Testis (tissue), 3 donors: ENCODE data around the gene SYTL2. TPM values are rescaled to one million over a fixed set of nuclear protein-coding genes. Genes with fewer than 3 reads are reported as not detected.

ENCODE experiments used
- DNase-seq: peaks from one replicate; pipeline ENCODE4 v3.0.0-alpha.2; 2019
- H3K27ac ChIP-seq, 2 donors: fragments of 200-600 bp; sonication (generic); one replicate each; pipeline ENCODE4 v1.5.1; 2019
- H3K27me3 ChIP-seq: fragments of 200-600 bp; sonication (generic); one replicate; pipeline ENCODE4 v1.5.1; 2019
- H3K36me3 ChIP-seq: fragments of 200-600 bp; sonication (generic); one replicate; pipeline ENCODE4 v1.5.1; 2017; ENCODE audit warnings: low read depth; ENCODE audit errors: missing control alignments
- H3K4me1 ChIP-seq: fragments of 200-600 bp; sonication (generic); one replicate; pipeline ENCODE4 v1.5.1; 2019
- H3K4me3 ChIP-seq, 2 donors: fragments of 200-600 bp; sonication (generic); one replicate each; pipeline ENCODE4 v1.5.1; 2017 to 2019
- H3K9me3 ChIP-seq: fragments of 200-600 bp; sonication (generic); one replicate; pipeline ENCODE4 v1.5.1; 2017
- CTCF ChIP-seq, 3 experiments: fragments of 450-650 bp in 2 of 3; fragments of 200-600 bp in 1 of 3; sonication (generic) in 1 of 3; IDR thresholded peaks; one replicate each; pipeline ENCODE4 v1.5.1; 2016 to 2019; ENCODE audit warnings: antibody characterized with exemption in 3 of 3, mild to moderate bottlenecking in 2 of 3, moderate library complexity in 1 of 3
- POLR2A ChIP-seq: fragments of 450-650 bp; IDR thresholded peaks from one replicate; pipeline ENCODE4 v1.6.1; 2017; ENCODE audit warnings: antibody characterized with exemption, mild to moderate bottlenecking, moderate library complexity
- WGBS, 2 donors: methylation state at CpG; one replicate each; pipeline ENCODE4 v1.1.5; 2018; 5-methylcytosine and 5-hydroxymethylcytosine counted together
- intact Hi-C: fragments of 100-400 bp; cut with DNase I; formaldehyde crosslinking; loops from one replicate; pipeline ENCODE4 v1.15.1; 2023; ENCODE audit warnings: low total_unique reads
- polyA plus RNA-seq: library from polyadenylated mRNA; stranded (reverse); fragments of 350-450 nt; fragmentation: Illumina TruSeq; extraction: RNeasy Lipid Tissue Mini Kit (QIAGEN cat#74804); gene quantifications from one replicate; pipeline ENCODE4 v1.2.3, GENCODE V29; 2014; ENCODE audit warnings: low read depth, low replicate concordance; ENCODE audit not compliant: insufficient read depth
- total RNA-seq, 2 donors: library from RNA; depleted of rRNA; stranded (reverse); fragments of >200 nt; gene quantifications; one replicate each; pipeline ENCODE4 v1.2.3, GENCODE V29; 2016

The SYTL2 gene
- total and polyA plus RNA-seq, 3 donors from 2014 or later = 12.3 to 16.9 (median 14.4) TPM

- H3K27ac ChIP-seq = no peak overlapping the region
- DNase-seq = no peak
- intact Hi-C loops = no loop called here
- no peaks in the 10 kb centered on the region for H3K36me3 ChIP-seq
- TF ChIP-seq POLR2A (no peak), CTCF (IDR thresholded peaks at IDR 0.05) (no peak)
- WGBS, 2 donors = 20 to 28% methylated on average over 4 of the region's 4 CpGs
- H3K27me3 ChIP-seq = no peaks in the 10 kb centered on the region
- H3K9me3 ChIP-seq = no peaks in the 10 kb centered on the region
- no peaks in the 10 kb centered on the region for H3K4me1 ChIP-seq
- H3K4me3 ChIP-seq = peak overlapping the region; percentile 61 to 70
Measured at GRCh38 chr11:85809863-85810262, 1.1 kb downstream of the SYTL2 start.

DNA sequence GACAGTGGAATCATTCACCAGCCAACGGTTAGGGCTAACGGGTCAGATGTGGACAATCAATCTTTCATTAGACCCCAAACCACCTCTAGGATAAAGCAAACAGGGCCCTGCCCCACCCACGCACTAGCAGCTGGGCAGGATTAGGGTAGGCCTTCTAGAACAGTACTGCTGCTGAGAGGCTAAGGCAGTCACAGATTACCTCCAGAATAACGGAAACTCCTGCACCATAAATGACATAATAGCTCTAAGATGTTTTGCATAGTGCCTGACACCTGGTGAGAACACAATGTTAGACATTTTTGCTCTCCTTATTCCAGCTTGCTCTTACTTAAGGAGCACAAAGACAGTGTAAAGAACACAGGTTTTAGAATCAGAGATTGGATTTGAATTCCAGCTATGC is 1.8 kb downstream of the SYTL2 start:
- Histone ChIP-seq H3K4me3 (no peak overlapping the region), H3K4me1 (no peaks in the 10 kb centered on the region), H3K27ac (no peak overlapping the region), H3K36me3 (no peaks in the 10 kb centered on the region), H3K27me3 (no peaks in the 10 kb centered on the region), H3K9me3 (no peaks in the 10 kb centered on the region)
- TF ChIP-seq CTCF (IDR thresholded peaks at IDR 0.05) (no peak), POLR2A (no peak)
- no peak for DNase-seq
- intact Hi-C loops = no loop called here
- WGBS, 2 donors = 60 to 79% methylated on average over 4 of the region's 4 CpGs

DNA sequence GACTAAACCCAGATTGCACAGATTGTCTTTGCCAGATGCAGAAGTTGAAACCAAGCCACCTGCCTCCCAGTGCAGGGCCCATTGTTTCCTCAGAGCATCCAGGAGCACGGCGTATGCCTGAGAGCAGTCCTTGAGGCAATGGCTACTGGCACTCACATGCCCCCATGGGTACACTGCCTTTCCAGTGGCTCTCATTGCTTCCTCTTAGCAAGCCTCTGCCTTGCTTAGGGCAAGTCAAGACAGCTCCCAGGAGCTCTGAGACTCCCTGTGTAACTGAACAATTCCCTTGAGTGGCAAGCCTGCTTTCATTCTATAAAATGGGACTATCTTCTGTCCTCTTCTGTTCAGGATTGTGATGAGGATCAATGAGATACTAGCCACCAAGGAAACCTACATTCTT is 4.1 kb downstream of the SYTL2 start:
- WGBS, 2 donors = 68 to 76% methylated on average over 2 of the region's 2 CpGs
- Histone ChIP-seq H3K27me3 (no peaks in the 10 kb centered on the region), H3K9me3 (no peaks in the 10 kb centered on the region), H3K27ac (no peak overlapping the region), H3K4me3 (no peak overlapping the region), H3K4me1 (no peaks in the 10 kb centered on the region), H3K36me3 (no peaks in the 10 kb centered on the region)
- TF ChIP-seq CTCF (IDR thresholded peaks at IDR 0.05) (no peak), POLR2A (no peak)
- DNase-seq = no peak
- intact Hi-C loops = no loop called here

DNA sequence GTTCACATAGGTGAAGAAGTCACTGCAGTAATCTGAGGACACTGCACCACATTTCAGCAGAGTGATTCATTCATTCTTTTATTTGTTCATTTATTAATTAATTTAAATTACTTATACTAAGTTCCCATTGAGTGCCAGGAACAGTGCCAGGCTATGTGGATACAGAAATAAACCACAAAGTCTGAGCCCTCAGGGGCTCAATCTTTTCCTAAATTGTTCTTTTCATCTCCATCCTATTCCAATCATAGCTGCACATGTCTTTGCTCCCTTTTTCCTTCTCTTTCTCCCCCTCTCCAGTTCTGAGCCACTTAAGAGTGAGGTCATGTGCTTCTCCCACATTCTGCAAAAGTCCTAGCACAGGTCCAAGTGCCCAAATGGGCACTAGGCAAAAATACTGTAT is 4.9 kb downstream of the SYTL2 start:
- H3K4me3 ChIP-seq = no peak overlapping the region
- H3K4me1 ChIP-seq = no peaks in the 10 kb centered on the region
- TF ChIP-seq CTCF (IDR thresholded peaks at IDR 0.05) (no peak), POLR2A (no peak)
- intact Hi-C loops = no loop called here
- H3K27ac ChIP-seq = no peak overlapping the region
- no peak for DNase-seq
- no peaks in the 10 kb centered on the region for H3K9me3 ChIP-seq
- no peaks in the 10 kb centered on the region for H3K27me3 ChIP-seq
- no peaks in the 10 kb centered on the region for H3K36me3 ChIP-seq

DNA sequence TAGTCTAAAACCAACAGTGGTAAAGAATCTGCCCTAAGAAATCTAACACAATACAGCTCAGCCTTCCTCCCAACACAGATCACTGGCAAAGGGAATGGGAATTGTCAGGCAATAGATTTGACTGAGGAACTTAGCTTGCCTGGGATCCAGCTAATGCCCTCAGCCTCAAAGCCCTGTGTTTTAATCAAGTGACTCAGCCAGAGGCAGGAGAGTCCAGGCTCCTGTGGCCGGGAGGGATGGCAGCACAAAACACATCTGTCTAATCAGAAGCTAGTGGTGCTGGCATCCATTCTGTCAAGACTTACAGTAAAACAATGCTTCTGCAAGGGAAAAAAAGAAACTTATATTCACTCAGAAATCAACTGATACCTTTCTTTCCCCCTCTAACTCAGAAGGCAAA is 5.6 kb downstream of the SYTL2 start:
- Histone ChIP-seq H3K36me3 (no peaks in the 10 kb centered on the region), H3K4me1 (no peaks in the 10 kb centered on the region), H3K27me3 (no peaks in the 10 kb centered on the region), H3K27ac (no peak overlapping the region), H3K4me3 (no peak overlapping the region), H3K9me3 (no peaks in the 10 kb centered on the region)
- WGBS, 2 donors = 64 to 88% methylated on average over 1 of the region's 1 CpG
- no peak for DNase-seq
- intact Hi-C loops = no loop called here
- no peak for TF ChIP-seq POLR2A
- TF ChIP-seq CTCF (IDR thresholded peaks at IDR 0.05) = no peak
